Measurements from ENCODE around the gene C2CD4A. TPM values are rescaled to one million over a fixed set of nuclear protein-coding genes. Genes with fewer than 3 reads are reported as not detected.

Gene C2CD4A
- total RNA-seq, 1 experiment from 2014 or later, result not detected

- Histone ChIP-seq H3K4me2 (ENCODE audit: low read depth, low read length, poor library complexity, severe bottlenecking) (no peak overlapping the region), H3K27ac (ENCODE audit: low read length) (no peak overlapping the region)
Measured at GRCh38 chr15:62119874-62120273, 53.1 kb downstream of the C2CD4A start.

More at GRCh38 chr15:62119874-62120273, 53.1 kb downstream of the C2CD4A start:
- Histone ChIP-seq H3K36me3 (ENCODE audit: insufficient read depth, low read length) (no peaks in the 10 kb centered on the region), H3K9ac (ENCODE audit: low read length) (no peak overlapping the region), H4K20me1 (ENCODE audit: insufficient read depth, low read depth, low read length) (no peaks in the 10 kb centered on the region), H3K79me2 (ENCODE audit: low read length) (no peaks in the 10 kb centered on the region), H2AFZ (ENCODE audit: low read length) (no peak overlapping the region), H3K9me3 (ENCODE audit: low read length) (no peaks in the 10 kb centered on the region), H3K4me1 (ENCODE audit: low read length) (peaks cover 11% of the 10 kb centered on the region; the same call in 1 of the 2 replicates), H3K4me3 (ENCODE audit: low read length) (no peak overlapping the region), H3K27me3 (ENCODE audit: low read length) (no peaks in the 10 kb centered on the region), H3K9me2 (replicated peaks; ENCODE audit: insufficient read depth, low read length) (no peaks in the 10 kb centered on the region)
- no peak for DNase-seq

Other genes with a start within 250 kb of the C2CD4A start
- gene VPS13C, start 6.5 kb upstream of the C2CD4A start, total RNA-seq (2014; rRNA removed; shearing (Covaris generic); ENCODE audit: low replicate concordance), result 70.9 and 180 TPM in 2 replicates
- gene C2CD4B, start 98.3 kb downstream of the C2CD4A start, total RNA-seq (2014; rRNA removed; shearing (Covaris generic); ENCODE audit: low replicate concordance), result not detected in 2 replicates

Measured in Karpas-422 (cell line).